ENCODE measurements around the gene OSBP2.
"Not testable (repeated sequence)": the region's sequence is repeated elsewhere in the genome, so short reads cannot be mapped to it uniquely, and the experiment has no call there.

The OSBP2 gene

DNA sequence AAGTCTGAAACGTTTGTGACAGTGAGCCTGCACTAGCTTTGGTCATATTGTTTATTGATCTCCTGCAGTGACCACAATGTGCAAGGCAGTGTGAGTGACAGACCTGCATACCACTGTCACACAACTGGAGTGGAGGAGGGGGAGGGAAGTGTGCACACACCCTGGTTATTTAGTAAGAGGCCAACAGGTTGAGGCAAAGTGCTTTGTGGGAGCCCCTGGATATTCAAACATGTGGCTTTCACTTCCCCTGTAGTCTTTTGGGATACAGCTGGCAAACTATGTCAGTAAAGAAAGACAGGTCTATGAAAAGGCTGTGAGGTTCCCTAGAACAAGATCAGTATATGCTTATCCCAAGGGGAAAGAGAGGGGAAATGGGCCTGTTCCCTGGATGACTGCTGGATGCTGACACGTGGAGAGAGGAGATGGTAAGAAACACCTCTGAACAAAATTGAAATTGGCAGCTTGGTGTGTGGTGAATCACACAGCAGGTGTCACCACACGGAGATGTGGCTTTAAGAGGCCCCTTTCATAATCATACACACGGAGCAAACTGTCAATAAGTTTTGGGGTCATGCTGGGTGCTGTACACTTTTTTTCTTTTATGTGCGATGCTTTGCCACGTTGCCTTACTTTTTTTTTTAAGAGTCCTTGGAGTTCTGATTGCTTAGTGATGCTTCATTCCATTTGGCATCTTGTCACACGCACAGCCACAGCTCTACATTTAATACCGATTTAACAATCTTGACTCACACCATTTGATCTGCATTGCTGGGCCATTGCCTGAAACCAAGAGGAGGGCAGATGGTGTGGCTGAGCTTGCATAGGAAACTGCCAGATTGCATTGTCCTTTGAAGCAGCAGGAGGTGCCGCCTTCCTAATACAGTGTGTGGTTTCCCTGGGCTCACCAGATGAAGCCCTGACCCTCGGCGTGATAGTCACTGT lies 11.3 kb downstream of the OSBP2 start:
- H3K4me3 ChIP-seq (ENCODE audit: low read length), result no peak overlapping the region
- TF ChIP-seq, protein P1, sequence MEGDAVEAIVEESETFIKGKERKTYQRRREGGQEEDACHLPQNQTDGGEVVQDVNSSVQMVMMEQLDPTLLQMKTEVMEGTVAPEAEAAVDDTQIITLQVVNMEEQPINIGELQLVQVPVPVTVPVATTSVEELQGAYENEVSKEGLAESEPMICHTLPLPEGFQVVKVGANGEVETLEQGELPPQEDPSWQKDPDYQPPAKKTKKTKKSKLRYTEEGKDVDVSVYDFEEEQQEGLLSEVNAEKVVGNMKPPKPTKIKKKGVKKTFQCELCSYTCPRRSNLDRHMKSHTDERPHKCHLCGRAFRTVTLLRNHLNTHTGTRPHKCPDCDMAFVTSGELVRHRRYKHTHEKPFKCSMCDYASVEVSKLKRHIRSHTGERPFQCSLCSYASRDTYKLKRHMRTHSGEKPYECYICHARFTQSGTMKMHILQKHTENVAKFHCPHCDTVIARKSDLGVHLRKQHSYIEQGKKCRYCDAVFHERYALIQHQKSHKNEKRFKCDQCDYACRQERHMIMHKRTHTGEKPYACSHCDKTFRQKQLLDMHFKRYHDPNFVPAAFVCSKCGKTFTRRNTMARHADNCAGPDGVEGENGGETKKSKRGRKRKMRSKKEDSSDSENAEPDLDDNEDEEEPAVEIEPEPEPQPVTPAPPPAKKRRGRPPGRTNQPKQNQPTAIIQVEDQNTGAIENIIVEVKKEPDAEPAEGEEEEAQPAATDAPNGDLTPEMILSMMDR (conservative IDR thresholded peaks at IDR 0.05; ENCODE audit: low read length), result no peak
- DNase-seq (ENCODE audit: low read depth), result peak; percentile 98

DNA sequence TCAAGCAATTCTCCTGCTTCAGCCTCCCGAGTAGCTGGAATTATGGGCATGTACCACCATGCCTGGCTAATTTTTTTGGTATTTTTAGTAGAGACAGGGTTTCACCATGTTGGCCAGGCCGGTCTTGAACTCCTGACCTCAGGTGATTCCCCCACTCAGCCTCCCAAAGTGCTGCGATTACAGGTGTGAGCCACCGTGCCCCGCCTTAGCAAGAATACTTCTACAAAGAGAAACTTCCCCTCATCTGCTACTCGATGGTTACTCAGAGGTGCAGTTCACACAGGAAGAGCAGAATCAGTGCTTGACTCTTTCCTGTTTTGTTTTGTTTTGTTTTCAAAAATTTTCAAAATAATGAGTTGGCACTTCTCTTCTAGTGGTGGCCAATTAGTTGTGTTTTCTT lies 15.3 kb downstream of the OSBP2 start:
- H3K4me3 ChIP-seq (ENCODE audit: low read length); DNase-seq (ENCODE audit: low read depth): not testable (repeated sequence)

DNA sequence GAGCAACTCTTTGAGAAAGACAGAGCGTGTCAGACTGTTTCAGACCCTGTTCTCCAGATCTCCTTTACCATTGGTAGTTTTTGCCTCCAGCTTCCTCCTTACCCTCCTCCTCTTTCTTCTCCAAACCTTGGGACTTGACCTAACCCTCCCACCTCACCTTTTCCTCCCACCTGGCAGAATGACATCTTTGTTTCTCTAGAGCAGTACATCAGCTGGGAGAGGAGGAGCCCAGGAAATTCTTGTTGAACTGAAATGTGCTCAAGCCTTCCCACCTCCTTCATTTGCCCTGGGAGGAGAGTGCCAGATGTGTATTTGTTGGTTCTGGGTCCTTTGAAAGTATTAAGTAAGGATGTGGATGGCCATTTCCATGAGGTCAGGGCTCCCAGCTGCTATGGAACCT lies 17.4 kb downstream of the OSBP2 start:
- no peak for DNase-seq (ENCODE audit: low read depth)
- no peak overlapping the region for H3K4me3 ChIP-seq (ENCODE audit: low read length)
- TF ChIP-seq, protein P1 (conservative IDR thresholded peaks at IDR 0.05; ENCODE audit: low read length), result no peak

DNA sequence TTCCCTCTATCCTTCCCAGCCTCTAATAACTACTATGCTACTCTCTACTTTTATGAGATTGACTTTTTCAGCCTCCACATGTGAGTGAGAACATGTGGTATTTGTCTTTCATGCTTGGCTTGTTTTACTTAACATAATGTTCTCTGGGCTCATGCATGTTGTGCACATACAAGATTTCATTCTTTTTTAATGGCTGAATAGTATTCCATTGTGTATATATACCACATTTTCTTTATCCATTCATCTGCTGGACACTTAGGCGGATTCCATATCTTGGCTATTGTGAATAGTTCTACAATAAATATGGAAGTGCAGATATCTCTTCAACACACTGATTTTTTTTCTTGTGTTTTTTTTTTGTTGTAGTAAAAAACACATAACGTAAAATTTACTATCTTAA lies 19.4 kb downstream of the OSBP2 start:
- no peak for DNase-seq (ENCODE audit: low read depth)
- TF ChIP-seq, protein P1 (conservative IDR thresholded peaks at IDR 0.05; ENCODE audit: low read length), result no peak
- no peak overlapping the region for H3K4me3 ChIP-seq (ENCODE audit: low read length)

DNA sequence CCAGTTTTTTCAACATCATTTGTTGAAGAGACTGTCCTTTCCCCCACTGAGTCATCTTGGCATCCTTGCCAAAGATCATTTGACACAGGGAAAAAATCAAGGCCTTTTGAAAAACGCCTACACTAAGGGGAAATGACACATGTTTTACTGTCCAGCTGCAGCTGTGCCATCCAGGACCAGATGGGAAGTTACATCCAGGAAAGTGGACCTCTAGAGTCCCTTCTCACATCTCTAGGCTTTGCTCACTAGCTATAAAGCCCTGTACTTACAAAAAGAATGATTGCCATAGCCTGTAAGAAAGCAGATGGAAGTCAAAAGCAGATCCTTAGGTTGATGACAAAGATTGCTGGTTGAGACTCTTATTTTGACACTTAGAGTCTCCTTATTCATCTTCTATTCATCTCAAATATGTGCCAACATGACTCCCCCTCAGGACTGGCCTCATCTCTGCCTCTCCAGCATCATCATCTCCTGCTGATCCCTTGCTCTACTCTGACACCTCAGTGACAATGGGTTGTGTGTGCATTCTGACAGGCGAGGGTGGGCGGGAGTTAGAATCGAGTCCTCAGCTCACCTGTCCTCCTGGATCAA lies 22.8 kb downstream of the OSBP2 start:
- DNase-seq (ENCODE audit: low read depth), result peak; percentile 80
- TF ChIP-seq, protein P1 (conservative IDR thresholded peaks at IDR 0.05; ENCODE audit: low read length), result no peak
- no peak overlapping the region for H3K4me3 ChIP-seq (ENCODE audit: low read length)

DNA sequence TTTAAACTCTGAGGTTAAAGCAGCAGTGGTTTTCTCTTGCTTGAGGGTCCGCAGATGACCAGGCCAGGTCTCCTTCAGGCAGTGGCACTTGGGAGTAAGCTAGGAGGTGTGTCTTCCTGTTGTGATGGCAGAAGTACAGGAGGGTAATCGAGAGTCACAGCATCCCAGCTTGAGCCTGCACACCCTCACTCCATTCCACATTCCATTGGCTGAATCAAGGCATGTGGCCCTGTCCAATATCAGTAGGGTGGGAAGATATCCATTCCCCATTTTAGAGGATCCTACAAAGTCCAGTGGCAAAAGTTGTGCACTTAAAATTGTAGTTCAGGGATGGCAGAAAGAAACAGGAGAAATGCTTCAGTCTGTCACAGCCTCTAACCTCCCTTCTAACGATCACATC lies 23.3 kb downstream of the OSBP2 start:
- TF ChIP-seq, protein P1 (conservative IDR thresholded peaks at IDR 0.05; ENCODE audit: low read length), result no peak
- DNase-seq (ENCODE audit: low read depth), result no peak
- no peak overlapping the region for H3K4me3 ChIP-seq (ENCODE audit: low read length)

DNA sequence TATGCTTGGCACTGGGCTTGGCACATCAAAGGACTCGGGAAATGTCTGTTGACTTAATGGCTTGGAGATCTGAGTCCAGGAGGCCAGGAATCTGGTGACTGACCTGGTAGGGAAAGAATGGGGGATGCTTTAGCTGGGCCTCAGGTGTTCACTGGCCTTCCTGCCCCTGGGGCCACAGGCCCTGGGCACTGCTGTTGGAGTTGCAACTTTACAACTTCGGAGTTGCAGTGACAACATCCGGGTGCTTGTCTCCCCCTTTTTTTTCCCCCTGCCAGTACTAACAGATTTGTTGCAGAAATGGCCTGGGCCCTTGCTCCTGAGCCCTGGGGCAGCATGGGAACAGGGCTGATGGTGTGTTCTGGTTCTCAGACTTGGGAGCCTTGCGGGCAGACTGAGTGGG lies 23.8 kb downstream of the OSBP2 start:
- no peak overlapping the region for H3K4me3 ChIP-seq (ENCODE audit: low read length)
- no peak for DNase-seq (ENCODE audit: low read depth)
- TF ChIP-seq, protein P1 (conservative IDR thresholded peaks at IDR 0.05; ENCODE audit: low read length), result no peak
